Upper lobe of right lung (tissue), 1 donor: ENCODE results near the gene LRFN2. TPM values are rescaled to one million over a fixed set of nuclear protein-coding genes. Genes with fewer than 3 reads are reported as not detected.
A peak's percentile ranks its signal among the peaks of the same experiment; 100 is the strongest.

Source experiments
- ATAC-seq: fragments of 200-7000 bp; cut with Tn5 transposase; one replicate; pipeline ENCODE4 v1.9.1; 2020; ENCODE audit warnings: mild to moderate bottlenecking, moderate library complexity
- DNase-seq: peaks from one replicate; pipeline ENCODE4 v3.0.0-alpha.2; 2020
- H3K27ac ChIP-seq: fragments of 200-600 bp; one replicate; pipeline ENCODE4 v1.8.0; 2022
- H3K27me3 ChIP-seq: fragments of 200-600 bp; one replicate; pipeline ENCODE4 v1.8.0; 2022; ENCODE audit warnings: mild to moderate bottlenecking
- H3K36me3 ChIP-seq: fragments of 200-600 bp; one replicate; pipeline ENCODE4 v1.8.0; 2022
- H3K4me1 ChIP-seq: fragments of 200-600 bp; one replicate; pipeline ENCODE4 v1.8.0; 2022
- H3K4me3 ChIP-seq: fragments of 200-600 bp; one replicate; pipeline ENCODE4 v1.8.0; 2022; ENCODE audit warnings: mild to moderate bottlenecking
- H3K9me3 ChIP-seq: fragments of 200-600 bp; one replicate; pipeline ENCODE4 v1.8.0; 2022
- intact Hi-C: fragments of 100-400 bp; cut with DNase I; formaldehyde crosslinking; loops from one replicate; pipeline ENCODE4 v1.11.0; 2022
- total RNA-seq: library from RNA; stranded (reverse); fragmentation: NEBNext Ultra II Directional; extraction: Animal tissue kit (Norgen Biotek cat#: 25700); gene quantifications from one replicate; pipeline ENCODE4 v1.2.1, GENCODE V29; 2021
- TF ChIP-seq, protein P1 (sequence below): fragments of 200-600 bp; IDR thresholded peaks from one replicate; pipeline ENCODE4 v1.8.0; 2022; ENCODE audit warnings: antibody characterized with exemption
- donor health status: DM: no; HTN: yes; CAD: no; lungs with severe emphysema.

LRFN2 gene
- total RNA-seq, 1 donor from 2014 or later, result not detected

DNA sequence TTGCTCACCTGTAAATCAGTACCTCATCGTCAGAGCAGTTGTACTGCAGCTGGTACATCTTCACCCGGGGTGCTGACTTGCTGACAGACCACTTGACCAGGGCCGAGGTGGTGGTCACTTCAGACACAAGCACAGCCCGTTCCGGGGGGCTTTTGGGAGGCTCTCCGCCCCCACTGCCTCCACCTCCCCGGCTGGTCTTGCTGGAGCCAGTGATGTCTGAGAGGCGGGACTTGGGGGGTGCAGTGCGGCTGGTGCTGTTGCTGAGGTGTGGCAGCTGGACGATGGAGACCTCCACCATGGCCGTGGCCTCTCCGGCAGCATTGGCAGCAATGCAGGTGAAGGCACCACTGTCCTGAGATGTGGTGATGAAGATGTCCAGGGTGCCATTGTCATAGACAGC is 155.5 kb downstream of the LRFN2 start:
- peak; percentile 31 for ATAC-seq
- Histone ChIP-seq H3K36me3 (no peaks in the 10 kb centered on the region), H3K27ac (no peak overlapping the region), H3K9me3 (no peaks in the 10 kb centered on the region), H3K4me1 (no peaks in the 10 kb centered on the region), H3K27me3 (no peaks in the 10 kb centered on the region), H3K4me3 (no peak overlapping the region)
- intact Hi-C loops, result no loop called here
- TF ChIP-seq, protein P1, sequence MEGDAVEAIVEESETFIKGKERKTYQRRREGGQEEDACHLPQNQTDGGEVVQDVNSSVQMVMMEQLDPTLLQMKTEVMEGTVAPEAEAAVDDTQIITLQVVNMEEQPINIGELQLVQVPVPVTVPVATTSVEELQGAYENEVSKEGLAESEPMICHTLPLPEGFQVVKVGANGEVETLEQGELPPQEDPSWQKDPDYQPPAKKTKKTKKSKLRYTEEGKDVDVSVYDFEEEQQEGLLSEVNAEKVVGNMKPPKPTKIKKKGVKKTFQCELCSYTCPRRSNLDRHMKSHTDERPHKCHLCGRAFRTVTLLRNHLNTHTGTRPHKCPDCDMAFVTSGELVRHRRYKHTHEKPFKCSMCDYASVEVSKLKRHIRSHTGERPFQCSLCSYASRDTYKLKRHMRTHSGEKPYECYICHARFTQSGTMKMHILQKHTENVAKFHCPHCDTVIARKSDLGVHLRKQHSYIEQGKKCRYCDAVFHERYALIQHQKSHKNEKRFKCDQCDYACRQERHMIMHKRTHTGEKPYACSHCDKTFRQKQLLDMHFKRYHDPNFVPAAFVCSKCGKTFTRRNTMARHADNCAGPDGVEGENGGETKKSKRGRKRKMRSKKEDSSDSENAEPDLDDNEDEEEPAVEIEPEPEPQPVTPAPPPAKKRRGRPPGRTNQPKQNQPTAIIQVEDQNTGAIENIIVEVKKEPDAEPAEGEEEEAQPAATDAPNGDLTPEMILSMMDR, result no peak
- DNase-seq, result no peak

DNA sequence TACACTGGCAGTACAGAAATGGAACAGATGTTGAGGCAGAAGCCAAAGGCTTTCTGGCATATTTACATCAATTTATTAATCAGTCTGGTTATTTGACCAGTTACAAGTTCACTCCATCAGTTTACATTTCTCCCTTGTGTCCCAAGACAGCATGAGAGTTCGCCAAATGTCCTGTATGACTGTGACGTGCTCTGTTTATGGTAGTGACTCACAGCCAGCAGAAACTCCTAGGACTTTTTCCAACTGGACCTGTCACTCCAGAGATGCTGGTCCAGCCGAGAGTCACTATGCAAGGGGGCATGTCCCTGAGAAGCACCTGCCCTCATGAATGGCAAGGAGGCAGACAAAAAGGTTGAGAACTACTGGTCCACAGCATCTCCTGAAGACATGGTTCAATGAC is 160.0 kb downstream of the LRFN2 start:
- no peak for ATAC-seq
- Histone ChIP-seq H3K9me3 (no peaks in the 10 kb centered on the region), H3K27me3 (no peaks in the 10 kb centered on the region), H3K4me1 (no peaks in the 10 kb centered on the region), H3K4me3 (no peak overlapping the region), H3K36me3 (no peaks in the 10 kb centered on the region), H3K27ac (no peak overlapping the region)
- TF ChIP-seq, protein P1, result no peak
- intact Hi-C loops, result no loop called here
- no peak for DNase-seq

DNA sequence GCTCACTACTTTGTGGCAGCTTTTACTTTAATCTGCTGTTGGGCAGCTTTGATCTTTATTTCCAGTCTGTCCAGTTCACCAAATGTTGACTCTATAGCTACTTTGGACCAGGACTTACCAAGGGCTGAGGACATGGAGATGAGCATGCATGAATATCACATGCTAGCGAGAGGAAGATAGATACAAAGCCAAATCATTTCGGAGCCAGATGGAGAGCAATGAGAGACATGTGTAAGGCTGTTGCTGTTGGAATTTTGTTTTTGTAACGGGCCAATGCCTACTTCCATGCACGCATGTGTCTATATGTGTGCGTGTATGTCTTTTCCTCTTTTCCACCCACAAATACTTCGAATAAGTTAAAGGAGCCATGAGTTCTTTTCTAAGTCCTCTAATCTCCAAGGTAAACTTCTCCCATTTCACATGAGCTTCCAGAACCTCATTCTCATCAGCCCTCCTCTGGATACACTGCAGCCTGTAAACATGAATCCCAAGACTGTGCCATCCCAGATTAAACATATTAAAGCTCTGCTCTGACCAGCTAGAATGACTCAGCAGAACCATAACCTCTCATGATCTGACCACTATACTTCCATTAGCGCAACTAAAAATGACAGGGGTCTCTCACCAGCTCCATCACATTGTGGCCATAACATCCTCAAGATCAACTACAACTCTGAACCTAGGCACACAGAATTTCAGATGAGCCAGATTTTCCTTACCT is 160.7 kb downstream of the LRFN2 start:
- no peak overlapping the region for H3K4me3 ChIP-seq
- no peaks in the 10 kb centered on the region for H3K27me3 ChIP-seq
- intact Hi-C loops, result no loop called here
- H3K36me3 ChIP-seq, result no peaks in the 10 kb centered on the region
- H3K9me3 ChIP-seq, result no peaks in the 10 kb centered on the region
- ATAC-seq (no peak), DNase-seq (no peak)
- TF ChIP-seq, protein P1, result no peak
- no peak overlapping the region for H3K27ac ChIP-seq
- no peaks in the 10 kb centered on the region for H3K4me1 ChIP-seq

DNA sequence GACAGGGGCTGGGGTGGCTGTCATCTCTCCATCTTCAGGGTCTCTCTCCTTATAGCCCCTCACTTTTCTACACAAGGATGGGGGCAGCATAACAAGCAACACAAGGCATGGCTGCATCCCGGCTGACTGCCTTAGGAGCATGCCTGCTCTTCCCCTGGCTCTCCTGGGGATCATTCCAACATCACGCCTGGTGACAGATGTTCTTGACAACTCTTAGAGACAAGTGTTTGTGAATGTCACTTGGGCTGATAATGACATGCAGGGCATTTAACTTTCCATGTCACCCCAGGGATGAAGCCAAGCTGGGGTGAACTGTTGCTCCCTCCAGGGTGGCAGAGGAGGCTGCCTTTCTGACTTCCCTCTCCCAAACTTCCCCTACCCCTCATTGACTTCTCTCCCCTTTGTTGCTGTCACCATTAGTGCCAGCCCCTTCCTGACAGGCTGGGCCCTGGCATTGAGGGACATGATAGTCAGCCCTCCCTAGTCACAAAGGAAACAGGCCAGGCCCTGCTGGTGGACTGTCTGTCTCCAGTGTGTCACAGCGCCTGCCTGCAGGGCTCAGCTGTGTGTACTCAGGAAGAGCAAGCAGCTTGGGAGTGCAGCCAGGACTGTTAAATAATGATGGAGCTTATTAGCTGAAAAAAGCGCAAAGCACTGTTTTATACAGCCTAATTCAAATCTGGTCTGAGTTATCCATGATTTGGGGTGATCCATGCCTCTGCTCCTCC is 161.8 kb downstream of the LRFN2 start:
- Histone ChIP-seq H3K4me3 (no peak overlapping the region), H3K4me1 (no peaks in the 10 kb centered on the region), H3K27ac (no peak overlapping the region), H3K27me3 (no peaks in the 10 kb centered on the region), H3K9me3 (no peaks in the 10 kb centered on the region), H3K36me3 (no peaks in the 10 kb centered on the region)
- TF ChIP-seq, protein P1, result no peak
- intact Hi-C loops, result no loop called here
- DNase-seq (no peak), ATAC-seq (no peak)

DNA sequence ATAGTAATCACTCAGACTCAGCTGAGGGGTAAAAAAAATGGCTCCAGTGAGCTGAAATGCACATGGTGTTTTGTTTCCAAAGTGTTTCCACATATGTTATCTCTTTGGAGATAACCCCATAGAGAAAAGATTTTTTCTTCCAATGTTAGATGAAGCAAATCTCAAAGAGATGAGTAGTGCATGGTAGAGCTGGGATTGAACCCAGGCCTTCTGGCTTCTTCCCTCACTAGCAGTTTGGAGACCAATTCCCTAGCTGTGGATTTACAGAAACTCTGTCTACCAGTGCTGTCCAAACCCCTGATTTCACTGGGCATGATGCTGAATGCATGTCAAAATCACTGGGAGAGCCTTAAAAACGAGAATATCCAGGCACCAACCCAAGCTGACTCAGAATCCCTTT is 165.1 kb downstream of the LRFN2 start:
- H3K27ac ChIP-seq, result no peak overlapping the region
- TF ChIP-seq, protein P1, result no peak
- H3K4me3 ChIP-seq, result no peak overlapping the region
- ATAC-seq (no peak), DNase-seq (no peak)
- no peaks in the 10 kb centered on the region for H3K4me1 ChIP-seq
- H3K27me3 ChIP-seq, result no peaks in the 10 kb centered on the region
- intact Hi-C loops, result no loop called here
- no peaks in the 10 kb centered on the region for H3K36me3 ChIP-seq
- no peaks in the 10 kb centered on the region for H3K9me3 ChIP-seq
